DOHH2 (cell line): ENCODE data around the gene CSGALNACT2.

ENCODE experiments used
- H3F3A ChIP-seq: fragments of 200-600 bp; sonication (generic), shearing (Covaris generic); 2 replicates; pipeline ENCODE4 v1.6.0; 2016; ENCODE audit warnings: antibody characterized with exemption, mild to moderate bottlenecking; ENCODE audit not compliant: control insufficient read depth, insufficient read depth
- H3K27ac ChIP-seq: fragments of 200-600 bp; sonication (generic); 2 replicates; pipeline ENCODE4 v1.5.1; 2014; ENCODE audit warnings: low read depth, mild to moderate bottlenecking, low read length, moderate library complexity
- H3K27me3 ChIP-seq: fragments of 200-600 bp; sonication (generic); 2 replicates; pipeline ENCODE4 v1.6.1; 2014; ENCODE audit warnings: mild to moderate bottlenecking, low read length, mixed read lengths; ENCODE audit not compliant: control insufficient read depth
- H3K36me3 ChIP-seq: fragments of 200-600 bp; sonication (generic); 2 replicates; pipeline ENCODE4 v1.6.1; 2014; ENCODE audit warnings: mild to moderate bottlenecking, low read length, moderate library complexity, mixed read lengths; ENCODE audit not compliant: control insufficient read depth
- H3K4me1 ChIP-seq: fragments of 200-600 bp; sonication (generic); 2 replicates; pipeline ENCODE4 v1.6.1; 2014; ENCODE audit warnings: mild to moderate bottlenecking, low read length, mixed read lengths; ENCODE audit not compliant: control insufficient read depth
- H3K4me2 ChIP-seq: fragments of 200-600 bp; sonication (generic); 2 replicates; pipeline ENCODE4 v1.6.0; 2014; ENCODE audit warnings: mild to moderate bottlenecking, low read length, moderate library complexity
- H3K4me3 ChIP-seq: fragments of 200-600 bp; sonication (generic); 2 replicates; pipeline ENCODE4 v1.5.1; 2014; ENCODE audit warnings: mild to moderate bottlenecking, low read length, mixed read lengths
- H3K79me2 ChIP-seq: fragments of 200-600 bp; sonication (generic); 2 replicates; pipeline ENCODE4 v1.6.1; 2014; ENCODE audit warnings: mild to moderate bottlenecking, low read length, mixed read lengths; ENCODE audit not compliant: control insufficient read depth
- H3K9me2 ChIP-seq: fragments of 200-600 bp; sonication (generic); replicated peaks from 2 replicates; pipeline ENCODE4 v1.6.1; 2014; ENCODE audit warnings: mild to moderate bottlenecking, low read length, mixed read lengths; ENCODE audit not compliant: control insufficient read depth
- H3K9me3 ChIP-seq: fragments of 200-600 bp; sonication (generic); 2 replicates; pipeline ENCODE4 v1.6.1; 2014; ENCODE audit warnings: antibody characterized with exemption, low read length, mixed read lengths; ENCODE audit not compliant: control insufficient read depth, insufficient read depth
- H4K20me1 ChIP-seq: fragments of 200-600 bp; sonication (generic); 2 replicates; pipeline ENCODE4 v1.6.0; 2014; ENCODE audit warnings: low read depth, mild to moderate bottlenecking, antibody characterized with exemption, low read length, moderate library complexity; ENCODE audit not compliant: control insufficient read depth, insufficient read depth
- CTCF ChIP-seq: fragments of 200-600 bp; sonication (generic); IDR thresholded peaks from one replicate; pipeline ENCODE4 v1.5.1; 2014; ENCODE audit warnings: antibody characterized with exemption, mild to moderate bottlenecking, low read depth, low read length; ENCODE audit not compliant: poor library complexity, severe bottlenecking
- EZH2phosphoT487 ChIP-seq: fragments of 200-600 bp; sonication (generic); IDR thresholded peaks from 2 replicates; pipeline ENCODE4 v1.6.1; 2017; ENCODE audit warnings: borderline replicate concordance, mild to moderate bottlenecking, antibody characterized with exemption, low read length, moderate library complexity, mixed read lengths

CSGALNACT2 gene

GRCh38 chr10:43228783-43229207 is 90.5 kb downstream of the CSGALNACT2 start:
- H3K4me1 ChIP-seq = no peaks in the 10 kb centered on the region
- H3F3A ChIP-seq = no peaks in the 10 kb centered on the region
- TF ChIP-seq CTCF = no peak
- no peaks in the 10 kb centered on the region for H3K9me2 ChIP-seq
- H4K20me1 ChIP-seq = no peaks in the 10 kb centered on the region
- H3K27ac ChIP-seq = no peak overlapping the region
- no peaks in the 10 kb centered on the region for H3K27me3 ChIP-seq
- H3K79me2 ChIP-seq = no peaks in the 10 kb centered on the region
- H3K4me3 ChIP-seq = no peak overlapping the region
- no peaks in the 10 kb centered on the region for H3K9me3 ChIP-seq
- no peak overlapping the region for H3K4me2 ChIP-seq
- no peaks in the 10 kb centered on the region for H3K36me3 ChIP-seq

- Histone ChIP-seq H3K27me3 (no peaks in the 10 kb centered on the region), H3K27ac (no peak overlapping the region), H3K9me2 (no peaks in the 10 kb centered on the region), H4K20me1 (no peaks in the 10 kb centered on the region), H3K36me3 (no peaks in the 10 kb centered on the region), H3K9me3 (no peaks in the 10 kb centered on the region), H3K4me1 (no peaks in the 10 kb centered on the region), H3K79me2 (no peaks in the 10 kb centered on the region), H3F3A (no peaks in the 10 kb centered on the region), H3K4me2 (no peak overlapping the region), H3K4me3 (no peak overlapping the region)
- TF ChIP-seq EZH2phosphoT487 = no peak
- TF ChIP-seq CTCF = no peak
Measured at GRCh38 chr10:43229208-43230061, 91.2 kb downstream of the CSGALNACT2 start.

GRCh38 chr10:43230101-43230908 is 92.1 kb downstream of the CSGALNACT2 start:
- Histone ChIP-seq H3K27me3 (no peaks in the 10 kb centered on the region), H3K9me3 (no peaks in the 10 kb centered on the region), H3K36me3 (no peaks in the 10 kb centered on the region), H3K79me2 (no peaks in the 10 kb centered on the region), H3K4me1 (no peaks in the 10 kb centered on the region), H3K4me2 (no peak overlapping the region), H3K4me3 (no peak overlapping the region), H3K27ac (no peak overlapping the region), H3K9me2 (no peaks in the 10 kb centered on the region), H3F3A (no peaks in the 10 kb centered on the region), H4K20me1 (no peaks in the 10 kb centered on the region)
- no peak for TF ChIP-seq CTCF
- TF ChIP-seq EZH2phosphoT487 = no peak
